ENCODE data around the gene AREG.

The AREG gene

DNA sequence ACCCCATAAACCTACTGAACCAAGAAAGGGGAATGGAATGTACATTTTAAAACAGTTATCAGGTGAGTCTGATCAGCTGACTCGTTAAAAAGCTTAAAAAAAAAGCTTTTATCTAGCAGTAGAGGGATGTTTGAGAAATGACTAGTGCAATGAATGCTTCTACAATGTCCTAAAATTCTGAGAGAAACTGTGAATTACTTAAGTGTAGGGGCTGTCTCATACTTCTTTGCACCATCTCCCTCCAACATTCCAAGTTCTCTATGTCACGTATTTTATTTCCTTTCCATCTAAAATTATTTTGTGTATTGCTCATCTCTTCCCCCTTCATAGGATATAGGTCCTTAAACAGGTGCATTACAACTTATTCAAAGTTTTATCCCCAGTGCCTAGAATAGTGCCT lies 11.9 kb upstream of the AREG start:
- DNase-seq = no peak

DNA sequence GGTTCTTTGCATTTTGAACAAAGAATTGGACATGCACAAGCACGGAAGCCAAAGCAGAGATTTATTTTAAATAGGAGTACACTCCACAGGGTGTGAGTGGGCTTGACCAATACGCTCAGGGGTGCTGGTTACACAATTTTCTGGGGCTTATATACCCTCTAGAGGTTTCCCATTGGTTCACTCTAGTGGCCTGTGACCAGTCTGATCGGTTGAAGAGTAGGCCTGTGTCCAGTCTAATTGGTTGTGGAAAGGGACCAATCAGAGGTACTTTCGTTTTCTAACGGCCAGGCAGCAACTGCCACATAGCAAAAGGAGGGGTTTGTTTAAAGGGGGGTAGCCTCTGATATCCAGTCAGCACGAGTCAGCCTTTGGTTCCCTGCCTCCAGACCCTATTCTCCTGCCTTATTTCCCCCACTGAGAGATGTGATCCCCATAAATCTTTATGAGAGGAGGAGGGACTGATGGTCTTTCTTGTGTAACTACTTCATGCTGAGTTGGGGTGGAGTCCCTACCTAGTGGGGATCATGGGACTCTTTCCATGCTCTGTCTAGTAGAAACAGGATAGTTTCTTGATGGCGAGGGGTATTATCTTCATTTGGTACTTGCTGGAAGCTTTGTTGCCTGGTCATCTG lies 11.3 kb upstream of the AREG start:
- DNase-seq = no peak

DNA sequence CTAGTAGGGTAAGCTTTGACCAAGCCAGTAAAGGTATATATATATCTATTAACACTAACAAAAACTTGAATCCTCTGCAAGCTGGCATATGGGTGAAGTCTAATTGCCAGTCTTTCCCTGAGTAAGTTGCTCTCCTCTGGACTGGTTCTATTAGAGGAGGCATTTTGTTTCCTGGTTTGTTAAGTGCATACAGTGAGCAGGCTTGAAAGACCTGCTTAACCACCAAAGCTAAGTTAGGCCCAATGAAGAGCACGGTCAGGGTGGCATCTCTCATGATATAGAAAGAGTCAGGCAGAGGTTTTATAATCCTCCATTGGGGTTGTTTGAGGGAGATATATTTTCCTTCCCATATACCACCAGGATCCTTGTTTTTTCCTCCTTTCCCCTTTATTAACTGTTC lies 9.6 kb upstream of the AREG start:
- DNase-seq = no peak

DNA sequence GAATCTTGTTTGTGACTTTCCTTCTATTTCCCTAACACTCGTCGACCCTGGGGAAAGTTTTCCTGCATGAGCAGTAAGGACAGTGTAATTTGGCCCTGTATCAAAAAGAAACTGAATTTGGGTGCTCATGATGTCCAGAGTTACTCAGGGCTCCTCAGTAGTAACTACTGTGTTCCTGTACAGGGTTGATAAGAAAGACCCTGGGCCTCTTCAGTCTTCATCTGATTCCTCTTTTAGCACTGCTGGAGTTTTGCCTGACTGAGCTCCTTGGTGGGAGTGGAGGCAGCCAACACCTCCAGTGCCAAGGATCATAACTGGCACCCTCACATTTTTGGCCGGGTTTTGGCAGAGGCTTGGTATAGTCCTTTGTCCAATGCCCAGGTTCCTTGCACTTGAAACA lies 7.1 kb upstream of the AREG start:
- DNase-seq = no peak

DNA sequence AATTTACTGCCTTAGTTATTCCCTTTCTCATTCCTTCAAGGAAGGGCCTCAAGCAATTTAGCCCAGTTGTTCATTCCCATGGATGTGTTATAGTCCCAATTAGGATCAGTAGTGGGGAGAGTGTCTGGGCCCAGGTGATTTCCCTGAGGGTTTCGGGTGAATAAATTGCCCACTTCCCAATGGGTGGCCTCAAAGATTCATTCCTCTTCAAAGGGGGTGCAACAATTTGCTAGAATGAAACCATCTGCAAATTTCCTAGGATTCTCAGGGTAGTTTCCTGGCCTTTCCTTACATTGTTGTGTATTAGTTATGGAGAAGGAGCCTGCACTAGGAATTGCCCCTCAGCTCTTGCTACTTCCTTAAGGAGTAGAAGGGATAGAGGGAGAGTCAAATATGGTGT lies 6.3 kb upstream of the AREG start:
- DNase-seq = no peak

DNA sequence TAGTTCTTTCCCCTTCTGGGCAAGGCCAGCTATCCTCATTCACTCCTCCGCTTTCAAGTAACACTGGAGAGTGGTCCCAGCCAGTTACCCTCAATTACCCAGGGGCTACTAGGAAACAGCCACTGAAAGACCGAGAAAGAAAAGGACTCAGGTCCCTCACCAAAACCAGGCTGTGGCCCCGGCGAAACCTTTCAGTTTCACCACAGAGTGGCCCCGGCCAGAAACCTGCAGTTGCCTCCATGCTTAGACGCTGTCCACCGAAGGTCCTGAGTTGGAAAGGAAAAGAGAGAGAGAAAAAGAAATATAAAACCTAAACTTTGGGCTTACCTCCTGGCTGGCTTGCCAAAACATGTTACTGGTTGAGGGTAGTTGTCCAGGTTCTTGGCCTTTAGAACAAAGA lies 5.0 kb upstream of the AREG start:
- no peak for DNase-seq

DNA sequence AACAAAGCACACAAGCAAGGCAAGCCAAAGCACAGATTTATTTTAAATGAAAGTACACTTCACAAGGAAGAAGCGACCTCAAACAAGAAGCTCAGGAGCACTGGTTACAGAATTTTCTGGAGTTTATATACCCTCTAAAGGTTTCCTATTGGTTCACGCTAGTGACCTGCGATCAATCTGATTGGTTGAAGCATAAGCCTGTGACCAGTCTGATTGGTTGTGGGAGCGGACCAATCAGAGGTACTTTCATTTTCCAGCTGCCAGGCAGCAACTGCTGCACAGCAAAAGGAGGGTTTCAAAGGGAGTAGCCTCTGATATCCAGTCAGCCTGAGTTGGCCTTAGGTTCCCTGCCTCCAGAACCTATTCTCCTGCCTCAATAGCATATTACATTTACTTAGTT lies 4.6 kb upstream of the AREG start:
- DNase-seq = no peak

DNA sequence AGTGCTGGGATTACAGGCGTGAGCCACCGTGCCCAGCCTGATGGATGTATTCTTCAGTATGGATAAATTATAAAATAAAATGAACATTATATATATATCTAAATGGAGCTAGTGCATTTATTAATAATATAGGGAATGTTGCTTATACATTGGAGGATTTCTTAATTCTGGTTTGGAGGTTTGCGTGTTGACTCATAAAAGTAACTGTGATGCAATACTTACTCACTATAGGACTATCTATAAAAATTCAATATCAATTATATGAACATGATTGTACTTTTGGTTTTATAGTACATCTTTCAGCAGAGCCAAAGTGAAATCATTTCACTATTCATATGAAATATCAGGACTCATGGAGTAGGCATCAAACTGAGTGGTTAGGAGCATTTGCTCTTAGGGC lies 3.2 kb upstream of the AREG start:
- DNase-seq = no peak

DNA sequence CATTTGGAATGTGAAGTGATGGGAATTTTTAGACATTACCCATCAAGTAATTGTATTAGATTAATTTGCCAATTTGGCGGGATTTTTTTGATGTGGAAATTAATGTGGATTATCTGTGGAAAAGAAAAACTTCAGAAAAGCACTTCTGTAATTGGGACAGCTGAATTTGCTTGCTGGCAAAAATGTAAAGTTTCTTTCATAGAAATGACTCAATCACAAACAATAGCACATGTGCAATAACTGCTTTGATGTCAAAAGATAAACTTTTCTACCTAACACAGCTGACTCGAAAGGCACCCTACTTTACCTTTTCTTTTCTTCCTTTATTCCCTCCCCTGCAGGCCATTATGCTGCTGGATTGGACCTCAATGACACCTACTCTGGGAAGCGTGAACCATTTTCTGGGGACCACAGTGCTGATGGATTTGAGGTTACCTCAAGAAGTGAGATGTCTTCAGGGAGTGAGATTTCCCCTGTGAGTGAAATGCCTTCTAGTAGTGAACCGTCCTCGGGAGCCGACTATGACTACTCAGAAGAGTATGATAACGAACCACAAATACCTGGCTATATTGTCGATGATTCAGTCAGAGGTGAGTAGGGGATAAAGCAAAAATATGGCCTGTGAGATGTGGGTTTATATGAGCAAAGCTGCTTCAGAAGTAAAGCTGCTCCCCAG lies 1.4 kb downstream of the AREG start:
- no peak for DNase-seq

DNA sequence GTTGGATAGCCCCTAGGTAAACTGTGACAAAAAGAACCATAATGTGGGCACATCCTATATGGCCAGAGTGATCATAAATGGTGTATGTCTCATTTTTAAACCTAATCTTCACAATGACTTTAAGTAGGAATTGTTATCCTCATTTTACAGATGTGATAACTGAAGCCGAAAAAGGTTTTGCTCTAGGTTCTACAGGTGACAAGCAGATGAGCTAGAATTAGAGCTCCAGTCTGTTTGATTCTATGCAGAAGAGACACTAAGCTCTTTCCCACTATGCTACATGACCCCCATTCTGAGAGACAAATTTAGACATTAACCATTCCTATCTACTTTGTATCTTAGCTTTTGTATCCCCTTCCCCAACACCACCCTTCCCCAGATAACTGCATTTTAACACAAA lies 2.0 kb downstream of the AREG start:
- DNase-seq = no peak

DNA sequence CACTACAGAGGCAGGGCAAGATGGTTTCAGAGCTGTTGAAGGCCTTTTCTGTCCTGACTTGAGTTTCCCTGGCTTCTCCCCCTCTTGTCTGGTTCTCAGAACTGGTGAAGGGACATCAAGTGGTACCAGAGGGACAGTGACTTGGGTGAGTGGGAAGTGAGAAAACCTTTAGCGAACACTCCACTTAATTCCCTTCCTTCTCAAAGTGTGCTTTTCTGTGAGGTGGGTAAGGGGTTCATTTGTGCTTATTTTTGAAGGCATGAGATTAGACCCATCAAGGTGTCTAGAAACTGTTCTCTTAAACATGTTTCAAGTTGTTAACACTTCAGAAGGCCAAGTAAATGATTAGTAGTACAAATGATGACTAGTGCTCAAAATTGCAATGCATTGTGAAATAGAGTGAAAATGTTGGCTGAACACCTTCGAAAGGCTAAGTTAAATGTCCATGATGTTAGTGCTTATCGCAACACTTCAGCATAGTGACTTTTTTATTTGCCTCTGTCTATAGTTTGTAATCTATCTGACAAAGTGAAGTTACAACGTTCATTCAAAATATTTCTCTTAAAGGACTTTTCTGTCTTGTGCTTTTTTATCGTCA lies 2.8 kb downstream of the AREG start:
- no peak for DNase-seq

DNA sequence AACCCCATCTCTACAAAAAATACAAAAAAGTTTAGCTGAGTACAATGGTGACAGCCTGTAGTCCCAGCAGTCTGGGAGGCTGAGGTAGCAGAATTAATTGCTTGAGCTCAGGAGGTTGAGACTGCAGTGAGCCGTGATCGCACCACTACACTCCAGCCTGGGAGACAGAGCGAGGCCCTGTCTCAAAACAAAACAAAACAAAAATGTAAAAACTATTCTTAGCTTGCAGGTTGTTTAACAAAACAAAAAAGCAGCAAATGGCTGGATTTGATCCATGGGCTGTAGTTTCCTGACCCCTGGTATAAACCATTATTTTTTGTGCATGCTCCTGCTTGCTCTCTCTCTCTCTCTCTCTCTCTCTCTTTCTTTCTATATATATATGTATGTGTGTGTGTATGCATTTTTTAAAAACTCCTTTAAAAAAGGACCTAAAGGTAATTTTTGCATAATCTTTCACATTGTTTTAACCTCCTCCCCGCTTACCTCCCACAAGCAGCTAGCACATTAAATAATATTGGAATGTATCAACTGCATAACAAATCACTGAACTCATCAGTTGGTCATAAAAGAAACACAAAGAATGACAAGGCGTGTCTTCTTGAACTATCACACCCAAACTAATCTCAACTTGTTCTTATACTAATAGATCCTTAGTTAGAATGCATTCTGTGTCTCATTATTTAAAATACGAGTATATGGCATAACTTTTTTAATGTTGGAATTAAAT lies 4.8 kb downstream of the AREG start:
- no peak for DNase-seq

DNA sequence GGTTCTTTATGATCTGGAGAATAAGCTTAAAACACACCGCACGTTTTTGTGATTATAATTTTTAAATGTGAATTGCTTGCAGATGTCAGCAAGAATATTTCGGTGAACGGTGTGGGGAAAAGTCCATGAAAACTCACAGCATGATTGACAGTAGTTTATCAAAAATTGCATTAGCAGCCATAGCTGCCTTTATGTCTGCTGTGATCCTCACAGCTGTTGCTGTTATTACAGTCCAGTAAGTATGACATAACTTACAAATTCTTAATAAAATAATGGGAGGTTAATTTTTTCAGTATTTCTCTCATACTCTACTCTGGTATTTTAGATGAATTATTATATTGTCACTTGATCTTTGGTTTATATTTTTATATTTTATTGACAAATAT lies 5.4 kb downstream of the AREG start:
- DNase-seq = no peak

DNA sequence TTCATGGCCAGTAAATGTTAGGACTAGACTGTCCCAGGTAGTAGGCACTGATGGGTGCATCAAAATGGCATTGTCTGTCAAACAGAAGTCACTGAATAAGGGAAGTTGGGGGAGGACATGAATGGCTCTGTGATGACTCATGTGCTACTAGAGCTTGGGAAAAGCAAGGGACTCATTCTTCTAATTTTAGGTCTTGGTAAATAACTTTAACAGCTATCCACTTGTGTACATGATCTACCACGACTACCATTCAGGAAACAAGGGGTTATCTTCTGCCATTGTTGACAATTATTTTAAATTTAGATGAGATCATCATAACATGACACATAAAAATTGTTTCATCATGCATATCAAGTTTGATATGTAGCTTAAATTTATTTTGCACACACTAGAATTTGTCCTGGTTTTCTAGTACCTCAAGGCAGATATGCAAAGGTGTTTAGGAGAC lies 6.3 kb downstream of the AREG start:
- no peak for DNase-seq

DNA sequence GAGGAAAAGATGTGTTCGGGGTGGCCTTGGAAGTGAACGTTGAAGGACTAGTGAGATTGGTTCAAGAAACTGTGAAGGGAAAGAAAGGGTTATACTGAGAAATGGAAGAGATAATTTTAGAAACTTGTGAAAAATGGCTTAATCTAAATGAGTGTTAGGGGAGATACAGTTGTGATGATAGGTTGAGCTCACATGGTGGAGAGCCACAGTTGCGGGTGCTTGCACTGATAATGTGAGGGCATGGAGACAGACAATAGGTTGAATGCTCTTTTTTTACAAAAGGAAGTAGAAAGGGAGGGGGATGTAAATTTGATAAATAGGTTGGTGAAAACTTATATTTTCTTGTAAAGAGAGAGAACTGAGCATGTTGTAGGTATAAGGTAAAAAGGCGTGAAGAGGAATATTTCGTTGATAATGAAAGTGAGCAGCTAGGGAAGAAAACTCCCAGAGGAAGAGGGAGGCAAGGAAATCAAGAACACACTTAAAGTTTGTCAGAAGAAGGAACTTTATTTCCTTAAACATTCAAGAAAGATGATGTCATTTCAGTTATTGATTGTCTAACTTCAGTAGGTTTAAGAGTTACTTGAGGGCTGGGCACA lies 8.2 kb downstream of the AREG start:
- no peak for DNase-seq

DNA sequence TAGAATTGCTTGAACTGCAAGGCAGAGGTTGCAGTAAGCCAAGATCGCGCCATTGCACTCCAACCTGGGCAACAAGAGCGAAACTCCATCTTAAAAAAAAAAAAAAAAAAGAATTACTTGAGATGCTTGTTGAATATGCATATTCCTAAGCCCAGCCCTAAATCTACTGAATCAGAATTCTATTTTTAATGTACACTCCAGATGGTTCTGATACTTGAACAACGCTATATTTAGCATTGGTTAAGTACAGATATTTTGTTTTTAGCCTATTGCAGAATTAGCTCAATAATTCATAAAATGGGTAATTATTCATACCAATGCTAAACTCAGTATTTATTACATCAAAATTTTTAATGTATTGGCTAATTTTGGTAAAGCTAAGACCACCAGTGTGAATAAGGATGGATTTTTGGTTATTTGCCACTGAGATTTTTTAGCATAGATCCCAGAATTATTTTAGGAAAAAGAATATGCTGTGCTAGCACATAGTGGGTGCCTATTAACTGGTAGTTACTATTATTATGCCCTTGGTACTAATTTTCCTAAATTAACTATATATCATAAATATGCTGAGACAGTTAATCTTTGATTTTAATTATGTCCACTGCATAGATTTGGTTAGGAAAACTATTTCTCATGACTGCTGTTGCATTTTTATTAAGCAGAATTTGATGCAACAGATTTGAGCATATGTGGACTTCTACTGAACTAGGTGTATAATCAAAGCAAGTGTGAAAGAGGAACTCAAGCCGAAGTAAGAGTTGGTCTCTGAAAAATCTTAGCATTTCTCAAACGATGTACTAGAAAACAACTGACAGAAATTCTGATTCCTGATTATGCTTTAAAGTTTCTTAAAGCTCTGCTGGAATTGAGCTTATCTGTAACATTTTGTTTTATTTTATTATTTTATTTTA lies 9.2 kb downstream of the AREG start:
- no peak for DNase-seq

DNA sequence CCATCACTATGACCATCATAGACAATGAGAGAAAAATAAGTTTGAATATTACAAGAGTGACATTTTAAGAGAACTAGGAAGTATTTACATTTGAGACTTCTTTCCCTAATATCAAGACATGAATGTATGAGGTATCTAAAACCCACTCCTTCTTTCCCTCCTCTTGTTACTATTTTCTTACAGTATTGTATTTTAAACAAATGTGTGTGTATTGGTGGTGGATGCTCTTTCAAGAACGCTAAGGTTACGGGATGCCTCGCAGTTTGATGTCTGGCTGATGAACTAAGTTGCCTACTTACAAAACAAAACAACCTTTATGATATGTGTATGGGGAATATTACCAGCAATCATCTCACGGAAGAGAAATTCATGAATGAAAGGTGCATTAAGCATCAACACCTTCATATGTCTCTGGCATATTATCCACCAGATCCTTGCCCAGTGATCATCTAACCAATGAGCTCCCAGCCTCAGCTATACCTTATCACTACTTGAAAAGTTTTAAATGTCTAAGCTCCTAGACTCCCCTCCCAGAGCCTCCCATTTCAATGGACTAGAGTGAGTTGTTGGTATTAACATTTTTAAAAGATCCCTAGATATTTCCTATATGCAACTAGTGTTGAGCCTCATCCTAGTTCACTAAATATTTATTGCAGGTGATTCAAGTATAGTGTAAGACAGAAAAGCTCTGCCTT lies 10.6 kb downstream of the AREG start:
- no peak for DNase-seq

DNA sequence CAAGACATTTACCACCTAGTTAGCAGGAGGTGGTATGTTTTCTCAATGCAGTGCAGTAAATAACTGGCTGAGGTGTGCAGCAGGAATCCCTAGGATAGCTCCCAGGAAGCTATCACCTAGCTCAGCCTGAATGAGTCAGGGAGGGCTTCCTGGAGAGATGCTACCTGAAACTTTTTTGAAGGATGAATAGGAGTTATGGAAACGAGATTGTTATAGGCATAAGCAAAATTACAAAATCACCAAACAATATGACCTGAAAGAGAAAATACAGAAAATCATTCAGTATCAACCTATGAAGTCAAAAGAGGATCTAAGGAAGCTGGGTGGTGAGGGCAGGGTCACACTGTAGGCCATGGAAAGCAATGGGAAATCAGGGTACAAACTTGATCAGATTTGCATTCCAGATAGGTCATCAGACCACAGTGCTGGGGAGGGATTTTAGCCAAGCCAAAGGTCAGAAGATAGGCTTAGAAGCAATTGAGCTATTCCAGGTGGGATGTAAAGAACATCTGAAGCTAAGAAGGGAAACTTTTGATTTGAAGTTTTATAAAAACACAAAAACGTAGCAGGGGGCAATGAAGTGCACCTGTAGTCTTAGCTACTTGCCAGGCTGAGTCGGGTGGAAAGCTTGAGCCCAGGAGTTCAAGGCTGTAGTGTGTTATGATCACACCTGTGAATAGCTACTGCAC lies 11.3 kb downstream of the AREG start:
- no peak for DNase-seq

DNA sequence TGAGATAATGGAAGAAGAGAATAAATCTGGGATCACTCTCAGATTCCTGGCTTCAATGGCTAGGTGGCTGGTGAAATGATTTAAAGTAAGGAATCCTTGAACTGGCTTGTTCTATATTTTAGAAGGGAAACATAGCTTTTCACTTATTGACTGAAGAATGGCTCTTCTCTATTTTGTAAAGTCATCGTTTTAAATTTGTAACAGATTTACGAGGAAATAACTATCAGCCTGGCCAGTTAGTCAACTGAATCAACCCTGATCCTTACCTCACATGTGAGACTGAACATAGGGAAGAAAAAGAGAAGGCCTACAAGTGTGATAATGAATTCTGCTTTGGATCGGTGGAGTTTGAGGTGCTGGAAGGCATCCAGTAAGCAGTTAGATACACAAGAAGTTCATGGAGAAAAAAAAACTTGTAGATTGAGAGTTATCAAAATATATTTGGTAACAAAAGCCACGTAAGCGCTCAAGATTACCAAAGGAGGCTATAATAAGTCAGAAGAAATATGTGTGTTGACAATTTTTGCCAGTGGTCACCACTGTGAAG lies 12.0 kb downstream of the AREG start:
- DNase-seq = no peak

DNA sequence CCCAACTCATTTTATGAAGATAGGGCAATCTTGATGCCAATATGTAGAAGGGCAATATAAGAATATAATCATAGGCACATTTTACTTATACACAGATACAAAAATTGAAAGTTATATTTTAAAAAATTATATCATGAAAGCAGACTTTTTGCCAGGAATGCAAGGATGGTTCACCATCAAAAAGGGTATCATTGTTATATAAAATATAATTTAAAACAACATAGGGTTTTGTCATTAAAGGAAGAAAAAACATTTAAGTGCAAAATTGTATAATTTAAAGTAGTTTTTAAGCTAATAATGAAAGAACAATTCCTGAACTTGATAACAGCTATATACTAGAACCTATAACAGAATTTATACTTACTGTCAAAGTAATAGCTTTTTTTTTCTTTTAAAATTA lies 15.9 kb downstream of the AREG start:
- DNase-seq = no peak

DNA sequence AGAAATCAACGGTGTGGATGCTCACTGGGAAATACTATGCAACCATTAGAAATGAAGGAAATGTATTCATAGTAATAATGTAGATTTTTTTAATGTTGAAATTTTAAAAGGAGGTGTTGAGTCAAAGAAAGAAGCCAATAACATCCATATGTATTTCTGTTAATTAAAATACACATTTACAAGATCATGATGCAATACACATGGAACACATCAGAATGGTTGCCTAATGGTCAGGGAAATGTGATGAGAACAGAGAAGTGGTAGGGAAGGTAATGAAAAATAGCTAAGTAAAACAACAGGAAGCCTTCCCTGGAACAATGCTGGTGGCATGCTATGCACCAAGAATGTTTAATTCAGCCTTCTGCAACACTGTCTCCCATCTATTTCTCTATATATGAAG lies 18.2 kb downstream of the AREG start:
- no peak for DNase-seq

Data from CD4-positive, alpha-beta T cell treated with Interleukin-17A for 4 hours (primary cell).